Liver (tissue), 9 donors: ENCODE data around the gene CHN2. TPM values are rescaled to one million over a fixed set of nuclear protein-coding genes. Genes with fewer than 3 reads are reported as not detected.

Experiments used
- DNase-seq: peaks from one replicate; pipeline ENCODE4 v3.0.0-alpha.2; 2017; ENCODE audit warnings: low spot score
- H3K27ac ChIP-seq, 2 donors: one replicate each; pipeline ENCODE4 v1.7.0; 2013; ENCODE audit warnings: inconsistent platforms in 2 of 2, low read length in 2 of 2, control low read depth in 1 of 2, low read depth in 1 of 2, mild to moderate bottlenecking in 1 of 2
- H3K27me3 ChIP-seq, 4 donors: one replicate each; pipeline versions ENCODE4 v1.6.1 to v1.7.0; 2013; ENCODE audit warnings: low read length in 3 of 4, inconsistent platforms in 1 of 4, mild to moderate bottlenecking in 1 of 4, moderate library complexity in 1 of 4; ENCODE audit not compliant: control insufficient read depth in 4 of 4, insufficient read depth in 4 of 4
- H3K36me3 ChIP-seq, 4 donors: one replicate each; pipeline versions ENCODE4 v1.6.1 to v1.7.0; 2013; ENCODE audit warnings: low read length in 3 of 4, mild to moderate bottlenecking in 3 of 4, low read depth in 1 of 4, moderate library complexity in 1 of 4; ENCODE audit not compliant: control insufficient read depth in 4 of 4, insufficient read depth in 3 of 4
- H3K4me1 ChIP-seq, 4 donors: one replicate each; pipeline versions ENCODE4 v1.6.1 to v1.7.0; 2013; ENCODE audit warnings: low read length in 3 of 4, mild to moderate bottlenecking in 3 of 4, moderate library complexity in 1 of 4; ENCODE audit not compliant: control insufficient read depth in 4 of 4, insufficient read depth in 4 of 4
- H3K4me3 ChIP-seq, 3 donors: one replicate each; pipeline versions ENCODE4 v1.6.1 to v1.7.0; 2013; ENCODE audit warnings: low read length in 3 of 3, control low read depth in 1 of 3, low read depth in 1 of 3, mild to moderate bottlenecking in 1 of 3
- H3K9ac ChIP-seq, 2 donors: one replicate each; pipeline ENCODE4 v1.7.0; 2013; ENCODE audit warnings: low read length in 2 of 2, mild to moderate bottlenecking in 2 of 2, moderate library complexity in 2 of 2, control low read depth in 1 of 2, low read depth in 1 of 2
- H3K9me3 ChIP-seq, 4 donors: one replicate each; pipeline versions ENCODE4 v1.6.1 to v1.7.0; 2013; ENCODE audit warnings: low read length in 3 of 4; ENCODE audit not compliant: control insufficient read depth in 4 of 4
- EGR1 ChIP-seq, 2 donors: IDR thresholded peaks; 2 replicates each; pipeline ENCODE4 v1.6.1; 2016 to 2018; ENCODE audit warnings: antibody characterized with exemption in 2 of 2, low read depth in 2 of 2
- FOXA1 ChIP-seq: IDR thresholded peaks from 2 replicates; pipeline ENCODE4 v1.6.1; 2016; ENCODE audit warnings: antibody characterized with exemption
- FOXA2 ChIP-seq: IDR thresholded peaks from 2 replicates; pipeline ENCODE4 v1.6.1; 2016; ENCODE audit warnings: antibody characterized with exemption
- GABPA ChIP-seq, 2 donors: IDR thresholded peaks in 1 of 2; conservative IDR thresholded peaks in 1 of 2; 2 replicates each; pipeline ENCODE4 v1.6.1; 2016; ENCODE audit warnings: antibody characterized with exemption in 2 of 2, mild to moderate bottlenecking in 1 of 2, moderate library complexity in 1 of 2
- HNF4A ChIP-seq, 2 donors: conservative IDR thresholded peaks; 2 replicates each; pipeline ENCODE4 v1.6.1; 2016; ENCODE audit warnings: antibody characterized with exemption in 2 of 2, mild to moderate bottlenecking in 2 of 2
- HNF4G ChIP-seq: IDR thresholded peaks from 2 replicates; pipeline ENCODE4 v1.6.1; 2016; ENCODE audit warnings: antibody characterized with exemption
- JUND ChIP-seq, 2 donors: IDR thresholded peaks; 2 replicates each; pipeline ENCODE4 v1.6.1; 2016; ENCODE audit warnings: antibody characterized with exemption in 2 of 2
- NR2F2 ChIP-seq: IDR thresholded peaks from 2 replicates; pipeline ENCODE4 v1.6.1; 2016; ENCODE audit warnings: antibody characterized with exemption
- RAD21 ChIP-seq, 2 donors: IDR thresholded peaks; 2 replicates each; pipeline ENCODE4 v1.6.1; 2016; ENCODE audit warnings: antibody characterized with exemption in 2 of 2, mild to moderate bottlenecking in 2 of 2
- REST ChIP-seq: IDR thresholded peaks from 2 replicates; pipeline ENCODE4 v1.6.1; 2016; ENCODE audit warnings: antibody characterized with exemption, mild to moderate bottlenecking
- RXRA ChIP-seq, 2 donors: IDR thresholded peaks; 2 replicates each; pipeline ENCODE4 v1.6.1; 2017 to 2018; ENCODE audit warnings: antibody characterized with exemption in 2 of 2, mild to moderate bottlenecking in 1 of 2
- SP1 ChIP-seq: IDR thresholded peaks from 2 replicates; pipeline ENCODE4 v1.6.1; 2018; ENCODE audit warnings: antibody characterized with exemption, mild to moderate bottlenecking
- TAF1 ChIP-seq: conservative IDR thresholded peaks from 2 replicates; pipeline ENCODE4 v1.6.1; 2016; ENCODE audit warnings: antibody characterized with exemption, mild to moderate bottlenecking
- YY1 ChIP-seq: IDR thresholded peaks from 2 replicates; pipeline ENCODE4 v1.6.1; 2016; ENCODE audit warnings: antibody characterized with exemption, mild to moderate bottlenecking
- ZBTB33 ChIP-seq: IDR thresholded peaks from 2 replicates; pipeline ENCODE4 v1.6.1; 2016; ENCODE audit warnings: antibody characterized with exemption
- WGBS: extraction: QIAGEN DNeasy Blood & Tissue Kit; methylation state at CpG from one replicate; pipeline ENCODE4 v1.1.7; 2013; 5-methylcytosine and 5-hydroxymethylcytosine counted together
- polyA plus RNA-seq, 2 donors: library from polyadenylated mRNA; stranded (reverse) in 1 of 2; unstranded in 1 of 2; fragments of 200-250 nt in 1 of 2; fragments of >200 nt in 1 of 2; fragmentation: Nextera tagmentation in 1 of 2; extraction: Ambion mirVana in 1 of 2; gene quantifications; one replicate each; pipeline versions ENCODE4 v1.2.1 to v1.2.3, GENCODE V29; 2013 to 2015
- total RNA-seq, 2 donors: library from RNA; depleted of rRNA; stranded (reverse); fragments of >200 nt; gene quantifications; one replicate each; pipeline ENCODE4 v1.2.3, GENCODE V29; 2014
- TF ChIP-seq, protein P1 (sequence below): fragments of 150-350 bp; IDR thresholded peaks from 2 replicates; pipeline ENCODE4 v1.5.1; 2017; ENCODE audit warnings: improper control_type of control experiment, low read depth, low read length; ENCODE audit not compliant: missing input control
- TF ChIP-seq, protein P2 (sequence below): IDR thresholded peaks from 2 replicates; pipeline ENCODE4 v1.6.1; 2016; ENCODE audit warnings: antibody characterized with exemption
- donor health status: healthy.
- donor health status: healthy.
- donor health status: healthy.
- donor health status: healthy.
- donor health status: healthy.

CHN2 gene
- total and polyA plus RNA-seq, 4 donors = 8.3 to 25.4 (median 17.8) TPM

DNA sequence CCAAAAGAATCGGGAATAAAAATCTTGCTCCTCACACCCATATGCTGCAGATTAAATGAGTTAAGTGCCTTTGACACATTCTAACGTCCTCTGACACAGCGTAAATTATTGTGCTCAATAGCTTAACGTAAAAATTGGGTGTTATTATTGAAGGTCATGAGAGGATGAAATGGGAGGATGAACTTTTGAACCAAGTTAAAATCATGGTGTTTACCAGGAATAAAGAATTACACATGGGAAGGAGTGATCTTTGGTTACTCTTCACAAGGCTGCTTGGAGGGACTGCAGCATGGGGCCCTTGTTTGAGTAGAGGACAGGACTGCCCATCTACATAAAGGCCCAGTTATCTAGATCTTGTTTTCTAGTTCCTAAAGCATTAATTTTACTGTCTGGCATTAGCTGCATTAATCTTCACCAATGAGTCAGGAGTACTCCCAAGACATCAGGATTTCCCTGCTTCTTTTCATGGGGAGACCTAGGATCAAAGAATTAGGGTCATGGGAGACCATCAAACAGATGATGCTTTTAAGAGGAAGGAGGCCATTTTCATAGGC lies 284.2 kb downstream of the CHN2 start:
- no peak for DNase-seq
- Histone ChIP-seq H3K9me3 (no peaks in the 10 kb centered on the region), H3K4me3 (no peak overlapping the region), H3K27ac (no peak overlapping the region), H3K36me3 (no peaks in the 10 kb centered on the region), H3K9ac (no peak overlapping the region), H3K4me1 (peaks cover 8 to 34% (median 28%) of the 10 kb centered on the region in 4 donors), H3K27me3 (no peaks in the 10 kb centered on the region)
- WGBS = 74% methylated on average over 4 of the region's 4 CpGs
- TF ChIP-seq GABPA (IDR thresholded peaks at IDR 0.05 in 1 of 2, conservative IDR thresholded peaks at IDR 0.05 in 1 of 2) (no peak), JUND (IDR thresholded peaks at IDR 0.05) (no peak), FOXA1 (no peak), ZBTB33 (no peak)
- TF ChIP-seq, protein P1, sequence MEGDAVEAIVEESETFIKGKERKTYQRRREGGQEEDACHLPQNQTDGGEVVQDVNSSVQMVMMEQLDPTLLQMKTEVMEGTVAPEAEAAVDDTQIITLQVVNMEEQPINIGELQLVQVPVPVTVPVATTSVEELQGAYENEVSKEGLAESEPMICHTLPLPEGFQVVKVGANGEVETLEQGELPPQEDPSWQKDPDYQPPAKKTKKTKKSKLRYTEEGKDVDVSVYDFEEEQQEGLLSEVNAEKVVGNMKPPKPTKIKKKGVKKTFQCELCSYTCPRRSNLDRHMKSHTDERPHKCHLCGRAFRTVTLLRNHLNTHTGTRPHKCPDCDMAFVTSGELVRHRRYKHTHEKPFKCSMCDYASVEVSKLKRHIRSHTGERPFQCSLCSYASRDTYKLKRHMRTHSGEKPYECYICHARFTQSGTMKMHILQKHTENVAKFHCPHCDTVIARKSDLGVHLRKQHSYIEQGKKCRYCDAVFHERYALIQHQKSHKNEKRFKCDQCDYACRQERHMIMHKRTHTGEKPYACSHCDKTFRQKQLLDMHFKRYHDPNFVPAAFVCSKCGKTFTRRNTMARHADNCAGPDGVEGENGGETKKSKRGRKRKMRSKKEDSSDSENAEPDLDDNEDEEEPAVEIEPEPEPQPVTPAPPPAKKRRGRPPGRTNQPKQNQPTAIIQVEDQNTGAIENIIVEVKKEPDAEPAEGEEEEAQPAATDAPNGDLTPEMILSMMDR = no peak

DNA sequence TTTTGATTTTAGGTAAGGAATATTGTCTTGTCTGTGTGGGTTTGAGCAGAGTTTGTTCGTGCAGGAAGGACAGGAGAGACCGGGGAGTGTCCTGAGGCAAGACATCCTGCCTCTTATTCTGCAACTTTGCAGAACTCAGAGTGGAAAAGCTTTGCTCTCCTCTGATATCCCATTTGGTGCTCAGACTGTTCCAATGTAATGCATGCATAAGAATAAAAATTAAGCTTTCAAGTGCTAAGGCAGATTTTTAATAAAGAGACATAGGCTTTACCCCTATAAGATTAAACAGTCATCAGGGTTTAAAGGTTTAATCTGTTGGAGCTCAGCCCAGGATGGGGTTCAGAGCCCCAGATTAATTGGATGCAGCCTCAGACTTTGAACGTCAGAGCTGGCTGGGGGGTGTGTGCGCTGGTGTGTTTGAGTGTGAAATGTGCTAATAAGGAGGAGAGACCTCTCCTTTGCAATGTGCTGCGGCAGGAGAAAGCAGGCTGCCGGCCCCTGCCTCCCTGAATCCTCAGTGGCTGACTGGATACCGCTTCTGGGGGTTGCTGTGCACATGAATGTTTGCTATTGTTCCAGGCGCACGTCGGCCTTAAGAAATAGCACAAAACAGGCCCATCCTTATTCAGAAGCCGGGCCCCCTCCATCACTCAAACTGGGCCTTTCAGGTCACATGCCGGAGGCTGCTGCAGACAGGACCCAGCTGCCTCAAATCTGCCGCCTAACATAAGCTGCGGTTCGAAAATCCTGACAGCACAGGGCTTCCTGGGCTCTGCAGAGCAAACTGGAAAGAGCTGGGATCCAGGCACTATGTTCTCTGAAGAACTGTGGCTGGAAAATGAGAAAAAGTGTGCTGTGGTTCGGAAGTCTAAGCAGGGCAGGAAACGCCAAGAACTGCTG lies 285.0 kb downstream of the CHN2 start:
- no peaks in the 10 kb centered on the region for H3K36me3 ChIP-seq
- H3K9ac ChIP-seq = no peak overlapping the region
- no peaks in the 10 kb centered on the region for H3K9me3 ChIP-seq
- H3K4me3 ChIP-seq = no peak overlapping the region
- 59% methylated on average over 17 of the region's 17 CpGs for WGBS
- no peak for DNase-seq
- H3K27me3 ChIP-seq = no peaks in the 10 kb centered on the region
- H3K4me1 ChIP-seq = peaks cover 8 to 39% (median 28%) of the 10 kb centered on the region in 4 donors
- peak overlapping the region in 1 of 2 donors; percentile 80 for H3K27ac ChIP-seq
- TF ChIP-seq NR2F2 (peak; percentile 44), FOXA1 (no peak), YY1 (peak; percentile 21), HNF4A (conservative IDR thresholded peaks at IDR 0.05) (peak; percentile 55 to 59), JUND (IDR thresholded peaks at IDR 0.05) (peak in 1 of 2 donors; percentile 39), SP1 (no peak), FOXA2 (no peak), GABPA (IDR thresholded peaks at IDR 0.05 in 1 of 2, conservative IDR thresholded peaks at IDR 0.05 in 1 of 2) (no peak), EGR1 (IDR thresholded peaks at IDR 0.05; ENCODE audit: low read depth in 2 of 2) (no peak), RXRA (IDR thresholded peaks at IDR 0.05) (peak; percentile 8 to 13), REST (no peak), TAF1 (no peak), ZBTB33 (no peak), RAD21 (IDR thresholded peaks at IDR 0.05) (no peak), HNF4G (peak; percentile 21)
- TF ChIP-seq, protein P2, sequence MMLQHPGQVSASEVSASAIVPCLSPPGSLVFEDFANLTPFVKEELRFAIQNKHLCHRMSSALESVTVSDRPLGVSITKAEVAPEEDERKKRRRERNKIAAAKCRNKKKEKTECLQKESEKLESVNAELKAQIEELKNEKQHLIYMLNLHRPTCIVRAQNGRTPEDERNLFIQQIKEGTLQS = no peak
- TF ChIP-seq, protein P1 = no peak
